SJCRH30 (cell line): Measurements from ENCODE around the gene RGS8. TPM values are rescaled to one million over a fixed set of nuclear protein-coding genes. Genes with fewer than 3 reads are reported as not detected.

Experiments
- DNase-seq, 2 experiments: peaks; one replicate each; pipeline ENCODE4 v3.0.0-alpha.2; 2015 to 2020
- H3K27ac ChIP-seq: fragments of 250-450 bp; sonication (Bioruptor Pico); 2 replicates; pipeline ENCODE4 v1.5.1; 2020; ENCODE audit warnings: mild to moderate bottlenecking, moderate library complexity
- H3K27me3 ChIP-seq: fragments of 250-450 bp; sonication (Bioruptor Pico); 2 replicates; pipeline ENCODE4 v1.5.1; 2020; ENCODE audit warnings: mild to moderate bottlenecking, moderate library complexity
- H3K36me3 ChIP-seq: fragments of 250-450 bp; sonication (Bioruptor Pico); 2 replicates; pipeline ENCODE4 v1.5.1; 2020; ENCODE audit warnings: mild to moderate bottlenecking, moderate library complexity
- H3K4me1 ChIP-seq: fragments of 250-450 bp; sonication (Bioruptor Pico); 2 replicates; pipeline ENCODE4 v1.5.1; 2020; ENCODE audit warnings: mild to moderate bottlenecking, moderate library complexity
- H3K4me3 ChIP-seq: fragments of 250-450 bp; sonication (Bioruptor Pico); 2 replicates; pipeline ENCODE4 v1.5.1; 2020; ENCODE audit warnings: mild to moderate bottlenecking, moderate library complexity
- H3K9me3 ChIP-seq: fragments of 250-450 bp; sonication (Bioruptor Pico); replicated peaks from 2 replicates; pipeline ENCODE4 v1.5.1; 2020; ENCODE audit warnings: mild to moderate bottlenecking, moderate library complexity
- total RNA-seq: library from RNA; depleted of rRNA; stranded (reverse); fragments of >200 nt; shearing (Covaris generic); gene quantifications from 2 replicates; pipeline ENCODE4 v1.2.3, GENCODE V29; 2014

The RGS8 gene
- total RNA-seq, 1 experiment from 2014 or later, result 1.6 TPM

- H3K4me1 ChIP-seq, result peaks cover 26% of the 10 kb centered on the region
- no peaks in the 10 kb centered on the region for H3K27me3 ChIP-seq
- no peak overlapping the region for H3K27ac ChIP-seq
- H3K36me3 ChIP-seq, result no peaks in the 10 kb centered on the region
- no peak for DNase-seq
- H3K9me3 ChIP-seq, result no peaks in the 10 kb centered on the region
- no peak overlapping the region for H3K4me3 ChIP-seq
Observed at GRCh38 chr1:182670032-182670749, 14.2 kb downstream of the RGS8 start.

- no peak overlapping the region for H3K27ac ChIP-seq
- no peaks in the 10 kb centered on the region for H3K36me3 ChIP-seq
- DNase-seq, result no peak
- no peaks in the 10 kb centered on the region for H3K27me3 ChIP-seq
- H3K9me3 ChIP-seq, result no peaks in the 10 kb centered on the region
- no peak overlapping the region for H3K4me3 ChIP-seq
- H3K4me1 ChIP-seq, result peaks cover 19% of the 10 kb centered on the region
Observed at GRCh38 chr1:182669266-182669665, 15.1 kb downstream of the RGS8 start.

- Histone ChIP-seq H3K36me3 (no peaks in the 10 kb centered on the region), H3K9me3 (no peaks in the 10 kb centered on the region), H3K27ac (no peak overlapping the region), H3K4me1 (peaks cover 18% of the 10 kb centered on the region), H3K27me3 (no peaks in the 10 kb centered on the region), H3K4me3 (no peak overlapping the region)
- no peak for DNase-seq
Observed at GRCh38 chr1:182668521-182669054, 15.8 kb downstream of the RGS8 start.

- H3K36me3 ChIP-seq, result no peaks in the 10 kb centered on the region
- H3K27me3 ChIP-seq, result no peaks in the 10 kb centered on the region
- DNase-seq, result no peak
- H3K4me3 ChIP-seq, result no peak overlapping the region
- peaks cover 18% of the 10 kb centered on the region for H3K4me1 ChIP-seq
- H3K9me3 ChIP-seq, result no peaks in the 10 kb centered on the region
- no peak overlapping the region for H3K27ac ChIP-seq
Observed at GRCh38 chr1:182667848-182668505, 16.4 kb downstream of the RGS8 start.

- DNase-seq, result no peak
- Histone ChIP-seq H3K4me3 (no peak overlapping the region), H3K9me3 (no peaks in the 10 kb centered on the region), H3K27me3 (no peaks in the 10 kb centered on the region), H3K4me1 (peaks cover 16% of the 10 kb centered on the region), H3K36me3 (no peaks in the 10 kb centered on the region), H3K27ac (no peak overlapping the region)
Observed at GRCh38 chr1:182666706-182667105, 17.7 kb downstream of the RGS8 start.

- Histone ChIP-seq H3K36me3 (no peaks in the 10 kb centered on the region), H3K4me1 (no peaks in the 10 kb centered on the region; the same call in 1 of the 2 replicates), H3K27me3 (no peaks in the 10 kb centered on the region), H3K27ac (no peak overlapping the region), H3K9me3 (no peaks in the 10 kb centered on the region), H3K4me3 (no peak overlapping the region)
- DNase-seq, result no peak
Observed at GRCh38 chr1:182664296-182664695, 20.1 kb downstream of the RGS8 start.

- no peaks in the 10 kb centered on the region for H3K9me3 ChIP-seq
- no peak overlapping the region for H3K27ac ChIP-seq
- no peak overlapping the region for H3K4me3 ChIP-seq
- H3K27me3 ChIP-seq, result no peaks in the 10 kb centered on the region
- no peaks in the 10 kb centered on the region for H3K36me3 ChIP-seq
- no peaks in the 10 kb centered on the region; the same call in 1 of the 2 replicates for H3K4me1 ChIP-seq
- no peak for DNase-seq
Observed at GRCh38 chr1:182662956-182663355, 21.4 kb downstream of the RGS8 start.

- H3K4me3 ChIP-seq, result no peak overlapping the region
- no peaks in the 10 kb centered on the region; the same call in 1 of the 2 replicates for H3K4me1 ChIP-seq
- H3K36me3 ChIP-seq, result no peaks in the 10 kb centered on the region
- H3K9me3 ChIP-seq, result no peaks in the 10 kb centered on the region
- DNase-seq, result no peak
- no peaks in the 10 kb centered on the region for H3K27me3 ChIP-seq
- no peak overlapping the region for H3K27ac ChIP-seq
Observed at GRCh38 chr1:182662121-182662890, 22.1 kb downstream of the RGS8 start.

- Histone ChIP-seq H3K27me3 (no peaks in the 10 kb centered on the region), H3K27ac (no peak overlapping the region), H3K4me1 (no peaks in the 10 kb centered on the region; the same call in 1 of the 2 replicates), H3K9me3 (no peaks in the 10 kb centered on the region), H3K4me3 (no peak overlapping the region), H3K36me3 (no peaks in the 10 kb centered on the region)
- no peak for DNase-seq
Observed at GRCh38 chr1:182658055-182658454, 26.3 kb downstream of the RGS8 start.

- H3K27ac ChIP-seq, result no peak overlapping the region
- no peaks in the 10 kb centered on the region; the same call in 1 of the 2 replicates for H3K4me1 ChIP-seq
- no peak for DNase-seq
- H3K36me3 ChIP-seq, result no peaks in the 10 kb centered on the region
- H3K27me3 ChIP-seq, result no peaks in the 10 kb centered on the region
- no peaks in the 10 kb centered on the region for H3K9me3 ChIP-seq
- no peak overlapping the region for H3K4me3 ChIP-seq
Observed at GRCh38 chr1:182656842-182657397, 27.5 kb downstream of the RGS8 start.

GRCh38 chr1:182653986-182654385 lies 30.4 kb downstream of the RGS8 start:
- DNase-seq, result no peak
- no peaks in the 10 kb centered on the region for H3K9me3 ChIP-seq
- no peaks in the 10 kb centered on the region for H3K36me3 ChIP-seq
- H3K4me3 ChIP-seq, result no peak overlapping the region
- no peaks in the 10 kb centered on the region for H3K27me3 ChIP-seq
- H3K27ac ChIP-seq, result no peak overlapping the region
- H3K4me1 ChIP-seq, result no peaks in the 10 kb centered on the region

- no peaks in the 10 kb centered on the region for H3K36me3 ChIP-seq
- no peaks in the 10 kb centered on the region for H3K9me3 ChIP-seq
- no peak overlapping the region for H3K27ac ChIP-seq
- H3K4me1 ChIP-seq, result no peaks in the 10 kb centered on the region
- no peak overlapping the region for H3K4me3 ChIP-seq
- H3K27me3 ChIP-seq, result no peaks in the 10 kb centered on the region
- DNase-seq, result no peak
Observed at GRCh38 chr1:182652933-182653332, 31.5 kb downstream of the RGS8 start.

GRCh38 chr1:182651339-182651724 lies 33.1 kb downstream of the RGS8 start:
- Histone ChIP-seq H3K4me1 (no peaks in the 10 kb centered on the region), H3K36me3 (no peaks in the 10 kb centered on the region), H3K4me3 (no peak overlapping the region), H3K9me3 (no peaks in the 10 kb centered on the region), H3K27ac (no peak overlapping the region), H3K27me3 (no peaks in the 10 kb centered on the region)
- DNase-seq, result no peak

GRCh38 chr1:182650678-182651338 lies 33.6 kb downstream of the RGS8 start:
- Histone ChIP-seq H3K27ac (no peak overlapping the region), H3K4me1 (no peaks in the 10 kb centered on the region), H3K4me3 (no peak overlapping the region), H3K9me3 (no peaks in the 10 kb centered on the region), H3K27me3 (no peaks in the 10 kb centered on the region), H3K36me3 (no peaks in the 10 kb centered on the region)
- no peak for DNase-seq
